H9 (cell line): Measurements from ENCODE around the gene FAIM2. TPM values are rescaled to one million over a fixed set of nuclear protein-coding genes. Genes with fewer than 3 reads are reported as not detected.

ENCODE experiments used
- DNase-seq: peaks from one replicate; pipeline ENCODE4 v3.0.0-alpha.2; 2017
- H2AFZ ChIP-seq: one replicate; pipeline ENCODE4 v1.6.1; 2013; ENCODE audit warnings: mild to moderate bottlenecking, low read length, control low read depth, moderate library complexity
- H2AK5ac ChIP-seq: 2 replicates; pipeline ENCODE4 v1.6.1; 2013; ENCODE audit warnings: low read length, control low read depth, mixed read lengths; ENCODE audit not compliant: insufficient read length
- H2BK120ac ChIP-seq: one replicate; pipeline ENCODE4 v1.6.1; 2013; ENCODE audit warnings: low read depth, mild to moderate bottlenecking, low read length, control low read depth, inconsistent platforms; ENCODE audit not compliant: poor library complexity, severe bottlenecking
- H2BK12ac ChIP-seq: 2 replicates; pipeline ENCODE4 v1.6.1; 2013; ENCODE audit warnings: low read length, control low read depth, mixed read lengths, low read depth; ENCODE audit not compliant: insufficient read length
- H2BK15ac ChIP-seq: 2 replicates; pipeline ENCODE4 v1.6.1; 2013; ENCODE audit warnings: low read depth, low read length, control low read depth
- H2BK20ac ChIP-seq: one replicate; pipeline ENCODE4 v1.6.1; 2013; ENCODE audit warnings: low read depth, mild to moderate bottlenecking, low read length, control low read depth, inconsistent platforms; ENCODE audit not compliant: poor library complexity, severe bottlenecking
- H2BK5ac ChIP-seq: 2 replicates; pipeline ENCODE4 v1.6.1; 2013; ENCODE audit warnings: low read length, control low read depth, mixed read lengths; ENCODE audit not compliant: insufficient read length
- H3K14ac ChIP-seq: 2 replicates; pipeline ENCODE4 v1.6.1; 2013; ENCODE audit warnings: low read length, control low read depth; ENCODE audit not compliant: insufficient read depth
- H3K18ac ChIP-seq: 2 replicates; pipeline ENCODE4 v1.6.1; 2013; ENCODE audit warnings: low read depth, mild to moderate bottlenecking, mixed read lengths, low read length, control low read depth; ENCODE audit not compliant: insufficient read length
- H3K23ac ChIP-seq: 2 replicates; pipeline ENCODE4 v1.6.1; 2013; ENCODE audit warnings: low read length, control low read depth, mixed read lengths, low read depth; ENCODE audit not compliant: insufficient read length
- H3K23me2 ChIP-seq: 2 replicates; pipeline ENCODE4 v1.6.1; 2013; ENCODE audit warnings: low read depth, mild to moderate bottlenecking, mixed read lengths, low read length, control low read depth; ENCODE audit not compliant: insufficient read length, poor library complexity, severe bottlenecking
- H3K27ac ChIP-seq: 2 replicates; pipeline ENCODE4 v1.5.1; 2013; ENCODE audit warnings: low read length, control low read depth, mixed read lengths, low read depth; ENCODE audit not compliant: insufficient read length
- H3K27me3 ChIP-seq: 2 replicates; pipeline ENCODE4 v1.6.1; 2013; ENCODE audit warnings: low read length, control low read depth, inconsistent platforms; ENCODE audit not compliant: insufficient read depth
- H3K4ac ChIP-seq: 2 replicates; pipeline ENCODE4 v1.6.1; 2013; ENCODE audit warnings: low read depth, mild to moderate bottlenecking, control low read depth, inconsistent platforms, low read length, moderate library complexity
- H3K4me1 ChIP-seq: 2 replicates; pipeline ENCODE4 v1.6.1; 2013; ENCODE audit warnings: low read length, control low read depth, inconsistent platforms; ENCODE audit not compliant: insufficient read depth
- H3K4me2 ChIP-seq: 2 replicates; pipeline ENCODE4 v1.6.1; 2013; ENCODE audit warnings: low read length, control low read depth, mixed read lengths; ENCODE audit not compliant: insufficient read length, insufficient read depth
- H3K56ac ChIP-seq: 2 replicates; pipeline ENCODE4 v1.6.1; 2013; ENCODE audit warnings: low read depth, mild to moderate bottlenecking, mixed read lengths, low read length, control low read depth; ENCODE audit not compliant: insufficient read length
- H3K79me1 ChIP-seq: 2 replicates; pipeline ENCODE4 v1.6.1; 2013; ENCODE audit warnings: low read depth, mild to moderate bottlenecking, moderate library complexity, low read length, control low read depth, inconsistent platforms; ENCODE audit not compliant: insufficient read depth, poor library complexity, severe bottlenecking
- H3K79me2 ChIP-seq: 2 replicates; pipeline ENCODE4 v1.6.1; 2013; ENCODE audit warnings: low read length, control low read depth, inconsistent platforms; ENCODE audit not compliant: insufficient read depth
- H3K9ac ChIP-seq: 2 replicates; pipeline ENCODE4 v1.6.1; 2013; ENCODE audit warnings: low read length, control low read depth, mixed read lengths; ENCODE audit not compliant: insufficient read length; ENCODE audit errors: extremely low read depth
- H3K9me3 ChIP-seq: one replicate; pipeline ENCODE4 v1.6.1; 2013; ENCODE audit warnings: low read depth, low read length, inconsistent platforms; ENCODE audit not compliant: control insufficient read depth
- H3T11ph ChIP-seq: one replicate; pipeline ENCODE4 v1.6.1; 2013; ENCODE audit warnings: mild to moderate bottlenecking, low read length, control low read depth, inconsistent platforms
- H4K20me1 ChIP-seq: one replicate; pipeline ENCODE4 v1.6.1; 2013; ENCODE audit not compliant: control insufficient read depth, insufficient read length, insufficient read depth
- H4K5ac ChIP-seq: 2 replicates; pipeline ENCODE4 v1.6.1; 2013; ENCODE audit warnings: low read depth, mild to moderate bottlenecking, mixed read lengths, low read length, control low read depth; ENCODE audit not compliant: insufficient read length
- H4K8ac ChIP-seq: replicated peaks from 2 replicates; pipeline ENCODE4 v1.6.1; 2013; ENCODE audit warnings: low read length, control low read depth, mixed read lengths, low read depth; ENCODE audit not compliant: insufficient read length
- H4K91ac ChIP-seq: 2 replicates; pipeline ENCODE4 v1.6.1; 2013; ENCODE audit warnings: low read depth, mild to moderate bottlenecking, moderate library complexity, mixed read lengths, low read length, control low read depth; ENCODE audit not compliant: insufficient read length
- H3K27ac Mint-ChIP-seq, 3 experiments: 2 replicates in 2 of 3; 3 replicates in 1 of 3; pipeline ENCODE4 v1.8.0; 2020 to 2021; ENCODE audit warnings: mixed read lengths in 3 of 3, mild to moderate bottlenecking in 1 of 3, moderate library complexity in 1 of 3
- H3K27me3 Mint-ChIP-seq: 2 replicates; pipeline ENCODE4 v1.8.0; 2021; ENCODE audit warnings: low read depth, mild to moderate bottlenecking, moderate library complexity, mixed read lengths
- H3K36me3 Mint-ChIP-seq, 3 experiments: 2 replicates in 2 of 3; 3 replicates in 1 of 3; pipeline ENCODE4 v1.8.0; 2020 to 2021; ENCODE audit warnings: low read depth in 3 of 3, mixed read lengths in 3 of 3; ENCODE audit not compliant: insufficient read depth in 1 of 3
- H3K4me1 Mint-ChIP-seq, 2 experiments: 2 replicates each; pipeline ENCODE4 v1.8.0; 2020; ENCODE audit warnings: mixed read lengths in 2 of 2
- H3K4me3 Mint-ChIP-seq, 2 experiments: 2 replicates in 1 of 2; 3 replicates in 1 of 2; pipeline ENCODE4 v1.8.0; 2020 to 2021; ENCODE audit warnings: mild to moderate bottlenecking in 2 of 2, mixed read lengths in 2 of 2, moderate library complexity in 1 of 2
- H3K9me3 Mint-ChIP-seq, 2 experiments: 2 replicates in 1 of 2; 3 replicates in 1 of 2; pipeline ENCODE4 v1.8.0; 2020; ENCODE audit warnings: mild to moderate bottlenecking in 2 of 2, mixed read lengths in 2 of 2, moderate library complexity in 1 of 2
- CTCF ChIP-seq: fragments of 200-600 bp; sonication (generic); conservative IDR thresholded peaks from 3 replicates; pipeline ENCODE4 v1.8.0; 2021; ENCODE audit warnings: antibody characterized with exemption, mild to moderate bottlenecking
- WGBS: extraction: QIAGEN DNeasy Blood & Tissue Kit; methylation state at CpG from one replicate; pipeline ENCODE4 v1.1.7; 2013; ENCODE audit warnings: missing lambda C conversion rate, low lambda C conversion rate, mixed read lengths; ENCODE audit not compliant: insufficient read length; ENCODE audit errors: extremely low coverage; 5-methylcytosine and 5-hydroxymethylcytosine counted together
- total RNA-seq: library from RNA; stranded (reverse); gene quantifications from 2 replicates; pipeline ENCODE4 v1.2.1, GENCODE V29; 2021

The FAIM2 gene
- total RNA-seq, 1 experiment from 2014 or later = 0.42 TPM

GRCh38 chr12:49885663-49886461 is 17.8 kb downstream of the FAIM2 start:
- H3K36me3 Mint-ChIP-seq = no peaks in the 10 kb centered on the region
- Histone ChIP-seq H2AFZ (no peak overlapping the region), H2BK15ac (no peak overlapping the region), H3K56ac (no peak overlapping the region), H4K5ac (no peak overlapping the region), H3K4ac (no peak overlapping the region), H3K27ac (no peak overlapping the region), H3K79me1 (no peaks in the 10 kb centered on the region), H4K91ac (no peak overlapping the region), H2BK12ac (no peak overlapping the region), H4K8ac (no peak overlapping the region), H3K14ac (no peak overlapping the region), H3K9ac (no peak overlapping the region), H3K23ac (no peak overlapping the region), H2BK5ac (no peak overlapping the region), H3T11ph (no peak overlapping the region), H3K18ac (no peak overlapping the region), H4K20me1 (no peaks in the 10 kb centered on the region), H3K9me3 (no peaks in the 10 kb centered on the region), H3K4me2 (no peak overlapping the region), H2BK120ac (no peak overlapping the region), H3K79me2 (no peaks in the 10 kb centered on the region), H2BK20ac (no peak overlapping the region), H3K27me3 (no peaks in the 10 kb centered on the region), H2AK5ac (no peak overlapping the region), H3K4me1 (peaks cover 6% of the 10 kb centered on the region; the same call in 1 of the 2 replicates), H3K23me2 (no peaks in the 10 kb centered on the region)
- H3K9me3 Mint-ChIP-seq = no peaks in the 10 kb centered on the region; a peak in 2 of 5 replicates
- peak overlapping the region in 1 of 3 experiments; percentile 17; a peak in 1 of 7 replicates for H3K27ac Mint-ChIP-seq
- WGBS = no CpG with 5 or more reads among the region's 16 CpGs
- no peak for TF ChIP-seq CTCF
- H3K4me1 Mint-ChIP-seq = peaks cover 60 to 64% of the 10 kb centered on the region in 2 experiments
- peak overlapping the region in 1 of 2 experiments; percentile 6; a peak in 1 of 5 replicates for H3K4me3 Mint-ChIP-seq
- H3K27me3 Mint-ChIP-seq = peaks cover 12% of the 10 kb centered on the region
- no peak for DNase-seq
